ENCODE results near the gene DEFB123. TPM values are rescaled to one million over a fixed set of nuclear protein-coding genes. Genes with fewer than 3 reads are reported as not detected.
A peak's percentile ranks its signal among the peaks of the same experiment; 100 is the strongest.
"Not testable (repeated sequence)": the region's sequence is repeated elsewhere in the genome, so short reads cannot be mapped to it uniquely, and the experiment has no call there.

Gene DEFB123, protein sequence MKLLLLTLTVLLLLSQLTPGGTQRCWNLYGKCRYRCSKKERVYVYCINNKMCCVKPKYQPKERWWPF
- total RNA-seq (2014; rRNA removed; shearing (Covaris generic)), result not detected in 2 replicates

GRCh38 chr20:31440012-31440659 is at the start of gene DEFB123:
DEFB123 (plus strand) TSS chr20:31440632; CDS start chr20:31440699, 67 bp downstream.
- DNase-seq (ENCODE audit: low read depth), result no peak

GRCh38 chr20:31392836-31393235 is 47.6 kb upstream of the DEFB123 start:
- DNase-seq (ENCODE audit: low read depth), result no peak

DNA sequence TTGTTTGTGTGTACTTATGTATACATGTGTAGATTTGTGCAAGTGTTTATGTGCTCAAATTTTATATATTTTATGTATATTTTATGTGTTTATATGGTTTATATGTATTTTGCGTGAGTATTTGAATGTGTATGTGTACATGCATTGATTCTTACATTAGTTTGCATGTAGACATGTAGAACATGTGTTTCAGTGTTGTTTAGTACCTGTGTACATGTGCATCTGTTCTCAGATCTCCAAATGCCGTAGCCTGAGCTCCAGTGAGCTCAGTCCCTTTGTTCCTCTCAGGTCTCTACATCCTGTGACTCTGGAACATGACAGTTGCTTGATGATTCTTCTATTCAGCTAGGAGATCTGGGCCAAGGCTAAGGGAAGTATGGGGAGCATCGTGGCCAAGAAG is 45.5 kb upstream of the DEFB123 start:
- no peak for DNase-seq (ENCODE audit: low read depth)

DNA sequence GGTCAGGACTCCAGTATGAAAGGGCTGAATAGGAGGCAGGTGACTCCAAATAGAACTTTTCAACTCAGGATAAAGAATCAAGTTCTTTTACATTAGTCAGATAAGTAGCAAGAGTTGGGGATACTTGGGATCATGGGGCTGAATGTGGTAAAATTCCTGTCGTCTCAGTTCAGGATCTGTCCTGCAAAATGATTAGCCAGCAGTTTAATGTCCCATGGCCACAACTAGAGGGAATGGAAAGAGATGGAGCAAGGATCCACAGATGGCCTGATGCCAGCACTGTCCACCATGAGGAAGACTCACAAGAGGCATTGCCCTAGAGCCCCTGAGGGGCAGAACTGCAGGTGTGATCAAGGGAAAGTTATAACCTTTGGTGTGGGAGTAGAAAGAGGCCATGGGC is 36.5 kb upstream of the DEFB123 start:
- DNase-seq (ENCODE audit: low read depth), result no peak

DNA sequence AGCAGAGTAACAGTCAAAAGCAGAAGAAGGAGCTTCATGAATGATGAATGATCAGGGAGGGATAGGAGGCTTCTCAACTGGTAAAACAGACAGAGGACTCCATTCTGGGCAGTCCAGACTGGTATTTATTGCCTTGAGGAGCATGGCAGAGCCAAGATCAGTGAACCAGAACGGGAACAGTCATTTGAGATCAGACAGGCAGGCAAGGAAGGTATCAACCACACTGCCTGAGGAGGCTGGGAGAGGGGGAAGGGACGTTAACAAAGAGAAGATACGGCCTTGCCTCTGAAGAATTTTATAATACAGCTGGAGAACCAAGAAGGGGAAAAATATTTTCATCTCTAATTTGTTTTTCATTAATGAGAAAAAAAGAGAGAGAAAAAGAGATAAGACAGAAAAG is 34.3 kb upstream of the DEFB123 start, which contains the start of gene DEFB121:
DEFB121 (minus strand) TSS at position 101 of the 400 bp plus-strand sequence; CDS start at position 38, 63 bp downstream.
- DNase-seq (ENCODE audit: low read depth), result no peak

DNA sequence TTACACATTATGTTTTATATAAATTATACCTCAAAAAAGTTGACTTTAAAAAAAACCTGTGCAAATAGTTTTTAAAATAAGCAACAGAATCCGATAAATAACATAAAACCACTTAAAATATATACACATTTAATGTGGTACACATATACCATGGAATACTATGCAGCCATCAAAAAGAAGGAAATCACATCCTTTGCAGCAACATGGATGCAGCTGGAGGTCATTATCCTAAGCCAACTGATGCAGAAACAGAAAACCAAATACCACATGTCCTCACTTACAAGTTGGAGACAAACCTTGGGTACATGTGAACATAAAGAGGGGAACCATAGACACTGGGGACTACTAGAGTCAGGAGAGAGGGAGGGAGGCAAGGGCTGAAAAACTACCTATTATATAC is 30.4 kb upstream of the DEFB123 start:
- DNase-seq (ENCODE audit: low read depth), result no peak

DNA sequence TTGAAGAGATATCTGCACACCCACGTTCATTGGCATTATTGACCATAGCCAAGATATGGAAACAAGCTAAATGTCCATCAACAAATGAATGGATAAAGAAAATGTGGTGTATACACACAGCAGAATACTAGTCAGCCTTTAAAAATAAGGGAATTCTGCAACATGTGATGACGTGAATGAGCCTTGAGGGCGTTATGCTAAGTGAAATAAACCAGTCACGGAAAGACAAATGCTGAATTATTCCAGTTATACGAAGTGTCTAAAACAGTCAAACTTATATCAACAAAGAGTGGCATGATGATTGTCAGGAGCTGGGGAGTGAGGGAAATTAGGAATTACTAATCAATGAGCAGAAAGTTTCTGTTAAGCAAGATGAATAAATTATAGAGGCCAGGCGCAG is 26.1 kb upstream of the DEFB123 start:
- no peak for DNase-seq (ENCODE audit: low read depth)

DNA sequence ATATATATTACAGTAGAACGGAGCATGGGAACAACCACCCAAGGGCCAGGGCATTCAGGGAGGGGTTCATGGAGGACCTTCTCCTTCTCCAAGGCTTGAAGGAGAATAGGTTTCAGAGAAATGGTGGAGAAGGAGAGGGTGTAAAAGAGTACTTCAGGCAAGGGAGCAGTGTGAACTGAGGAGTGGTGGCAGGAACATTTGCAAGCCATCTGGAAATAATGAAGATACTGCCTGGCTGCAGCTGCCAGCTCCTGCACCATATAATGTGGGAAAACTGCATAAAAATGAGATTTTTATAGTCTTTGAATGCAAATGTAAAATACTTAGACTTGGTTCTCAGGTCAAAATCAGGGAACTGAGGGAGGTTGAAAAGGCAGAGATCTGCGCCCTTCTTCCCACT is 24.8 kb upstream of the DEFB123 start:
- no peak for DNase-seq (ENCODE audit: low read depth)

GRCh38 chr20:31418307-31418706 is 22.1 kb upstream of the DEFB123 start:
- no peak for DNase-seq (ENCODE audit: low read depth)

DNA sequence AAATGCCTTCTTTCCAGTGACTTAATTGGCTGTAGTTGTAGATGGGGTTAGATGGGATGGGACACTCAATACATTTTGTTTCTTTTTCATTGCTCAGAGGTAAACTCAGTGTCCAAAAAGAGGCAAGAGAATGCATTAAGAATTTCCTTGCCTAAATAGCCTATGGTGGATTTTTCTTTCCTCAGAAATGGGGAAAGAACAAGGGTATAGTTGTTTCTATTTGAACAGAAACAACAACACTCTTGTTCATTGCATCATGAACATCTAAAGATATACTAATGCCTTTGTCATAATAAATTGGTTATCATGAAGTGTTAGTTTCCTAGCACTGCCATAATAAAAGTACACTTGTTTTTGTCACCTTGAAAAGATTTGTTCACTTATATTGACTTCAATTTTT is 14.6 kb upstream of the DEFB123 start:
- DNase-seq (ENCODE audit: low read depth), result no peak

DNA sequence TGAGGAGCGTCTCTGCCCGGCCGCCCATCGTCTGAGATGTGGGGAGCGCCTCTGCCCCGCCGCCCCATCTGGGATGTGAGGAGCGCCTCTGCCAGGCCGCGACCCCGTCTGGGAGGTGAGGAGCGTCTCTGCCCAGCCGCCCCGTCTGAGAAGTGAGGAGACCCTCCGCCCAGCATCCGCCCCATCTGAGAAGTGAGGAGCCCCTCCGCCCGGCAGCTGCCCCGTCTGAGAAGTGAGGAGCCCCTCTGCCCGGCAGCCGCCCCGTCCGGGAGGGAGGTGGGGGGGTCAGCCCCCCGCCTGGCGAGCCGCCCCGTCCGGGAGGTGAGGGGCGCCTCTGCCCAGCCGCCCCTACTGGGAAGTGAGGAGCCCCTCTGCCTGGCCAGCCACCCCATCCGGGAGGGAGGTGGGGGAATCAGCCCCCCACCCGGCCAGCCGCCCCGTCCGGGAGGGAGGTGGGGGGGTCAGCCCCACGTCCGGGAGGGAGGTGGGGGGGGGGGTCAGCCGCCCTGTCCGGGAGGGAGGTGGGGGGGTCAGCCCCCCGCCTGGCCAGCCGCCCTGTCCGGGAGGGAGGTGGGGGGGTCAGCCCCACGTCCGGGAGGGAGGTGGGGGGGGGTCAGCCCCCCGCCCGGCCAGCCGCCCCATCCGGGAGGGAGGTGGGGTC is 13.4 kb upstream of the DEFB123 start:
- not testable (repeated sequence) for DNase-seq (ENCODE audit: low read depth)

DNA sequence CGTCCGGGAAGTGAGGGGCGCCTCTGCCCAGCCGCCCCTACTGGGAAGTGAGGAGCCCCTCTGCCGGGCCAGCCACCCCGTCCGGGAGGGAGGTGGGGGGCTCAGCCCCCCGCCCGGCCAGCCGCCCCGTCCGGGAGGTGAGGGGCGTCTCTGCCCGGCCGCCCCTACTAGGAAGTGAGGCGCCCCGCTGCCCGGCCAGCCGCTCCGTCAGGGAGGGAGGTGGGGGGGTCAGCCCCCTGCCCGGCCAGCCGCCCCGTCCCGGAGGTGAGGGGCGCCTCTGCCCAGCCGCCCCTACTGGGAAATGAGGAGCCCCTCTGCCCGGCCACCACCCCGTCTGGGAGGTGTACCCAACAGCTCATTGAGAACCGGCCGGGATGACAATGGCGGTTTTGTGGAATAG is 12.9 kb upstream of the DEFB123 start:
- DNase-seq (ENCODE audit: low read depth), result not testable (repeated sequence)

DNA sequence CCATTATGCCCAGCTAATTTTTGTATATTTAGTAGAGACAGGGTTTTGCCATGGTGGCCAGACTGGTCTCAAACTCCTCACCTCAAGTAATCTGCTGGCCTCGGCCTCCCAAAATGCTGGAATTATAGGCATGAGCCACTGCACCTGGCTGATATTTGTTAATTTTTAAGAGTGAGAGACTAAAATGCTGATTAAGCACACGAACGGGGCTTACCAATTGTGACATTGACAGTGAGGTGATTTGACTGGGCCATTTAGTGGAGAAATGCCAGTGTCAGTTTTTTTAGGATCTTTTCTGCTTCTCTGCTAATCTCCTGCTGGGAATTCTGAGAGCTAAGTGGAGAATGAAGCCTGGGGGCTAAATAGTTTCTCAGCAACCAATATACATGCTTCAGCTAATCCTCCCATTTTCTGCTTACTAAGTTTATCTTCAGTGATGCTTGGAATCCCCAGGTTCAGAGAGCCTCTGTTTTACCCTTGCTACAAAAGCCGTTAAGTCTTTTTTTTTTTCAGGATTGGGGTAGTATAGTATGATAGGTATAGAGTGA is 9.8 kb upstream of the DEFB123 start:
- DNase-seq (ENCODE audit: low read depth), result peak; percentile 39

DNA sequence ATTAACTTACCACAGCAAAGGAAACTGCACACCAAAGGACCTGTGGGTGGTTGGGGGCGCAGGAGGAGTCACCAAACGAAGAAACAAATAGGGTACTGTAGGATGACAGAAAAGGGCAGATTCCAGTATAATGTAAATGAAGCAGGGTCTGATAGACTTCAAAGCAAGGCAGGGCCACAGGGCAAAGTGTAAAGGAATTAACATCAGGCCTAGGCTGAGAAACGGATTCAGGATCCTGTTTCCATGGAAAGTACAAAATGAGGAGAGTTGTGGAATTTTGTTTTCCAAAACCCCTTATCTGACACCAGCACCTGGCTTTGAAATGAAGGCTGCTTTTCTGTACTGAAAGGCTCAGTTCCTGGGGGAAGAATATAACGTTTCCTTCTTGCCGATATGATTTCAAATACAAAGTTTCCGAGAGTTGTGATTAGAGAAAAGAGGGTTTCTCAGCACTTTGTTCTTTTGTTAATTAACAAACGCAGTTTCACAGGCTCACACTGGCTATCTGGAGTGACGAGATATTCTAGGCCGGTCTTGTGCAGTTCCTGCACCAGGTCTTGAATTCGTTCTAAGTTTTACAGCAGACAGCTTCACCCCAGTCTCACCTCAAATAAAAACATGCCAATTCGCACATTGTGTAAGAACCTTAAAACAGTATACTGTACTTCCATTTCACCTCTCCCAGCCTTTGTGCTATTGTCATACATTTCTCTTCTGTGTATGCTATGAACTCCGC is 5.8 kb downstream of the DEFB123 start:
- DNase-seq (ENCODE audit: low read depth), result no peak

DNA sequence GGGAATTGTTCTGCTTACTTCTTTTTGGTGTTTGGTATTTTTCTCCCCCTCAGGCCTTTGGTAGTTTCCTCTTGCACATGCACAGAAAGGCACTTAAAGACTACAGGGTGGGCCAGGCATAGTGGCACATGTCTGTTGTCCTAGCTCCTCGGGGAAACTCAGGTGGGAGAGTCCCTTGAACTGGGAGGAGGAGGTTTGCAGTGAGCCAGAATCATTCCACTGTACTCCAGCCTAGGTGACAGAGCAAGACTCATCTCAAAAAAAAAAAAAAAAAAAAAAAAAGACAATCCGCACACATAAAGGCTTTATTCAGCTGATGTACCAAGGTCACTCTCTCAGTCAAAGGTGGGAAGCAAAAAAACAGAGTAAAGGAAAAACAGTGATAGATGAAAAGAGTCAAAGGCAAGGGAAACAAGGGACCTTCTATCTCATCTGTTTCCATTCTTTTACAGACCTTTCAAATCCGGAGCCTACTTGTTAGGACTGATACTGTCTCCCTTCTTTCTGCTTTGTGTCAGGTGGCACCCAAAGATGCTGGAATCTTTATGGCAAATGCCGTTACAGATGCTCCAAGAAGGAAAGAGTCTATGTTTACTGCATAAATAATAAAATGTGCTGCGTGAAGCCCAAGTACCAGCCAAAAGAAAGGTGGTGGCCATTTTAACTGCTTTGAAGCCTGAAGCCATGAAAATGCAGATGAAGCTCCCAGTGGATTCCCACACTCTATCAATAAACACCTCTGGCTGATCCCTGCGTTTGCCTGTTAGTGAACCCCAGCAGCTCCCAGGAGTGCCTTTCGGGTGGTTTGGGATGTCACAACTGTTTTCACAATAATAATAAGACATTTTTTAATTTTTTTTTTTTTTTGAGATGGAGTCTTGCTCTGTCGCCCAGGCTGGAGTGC is 9.3 kb downstream of the DEFB123 start:
- no peak for DNase-seq (ENCODE audit: low read depth)

GRCh38 chr20:31452575-31452974 is 12.1 kb downstream of the DEFB123 start:
- DNase-seq (ENCODE audit: low read depth), result peak; percentile 34

DNA sequence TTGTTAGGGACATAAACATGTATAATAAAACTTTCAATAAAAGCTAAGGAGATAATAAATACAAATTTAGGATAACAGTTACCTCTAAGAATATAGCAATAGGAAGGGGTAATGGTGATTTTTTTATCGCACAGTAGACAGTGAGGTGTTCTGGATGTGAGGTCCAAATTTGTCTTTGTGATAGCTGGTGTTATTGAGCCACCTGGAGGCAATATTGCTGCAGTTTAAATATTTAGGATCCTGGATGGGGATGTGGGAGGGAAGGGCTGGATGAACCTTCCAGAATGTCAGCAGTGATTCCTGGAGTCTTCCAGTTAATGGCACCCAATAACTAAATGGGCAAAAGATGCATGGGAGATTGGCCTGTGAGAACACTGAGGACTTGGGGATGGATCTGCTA is 13.9 kb downstream of the DEFB123 start:
- DNase-seq (ENCODE audit: low read depth), result peak; percentile 27

DNA sequence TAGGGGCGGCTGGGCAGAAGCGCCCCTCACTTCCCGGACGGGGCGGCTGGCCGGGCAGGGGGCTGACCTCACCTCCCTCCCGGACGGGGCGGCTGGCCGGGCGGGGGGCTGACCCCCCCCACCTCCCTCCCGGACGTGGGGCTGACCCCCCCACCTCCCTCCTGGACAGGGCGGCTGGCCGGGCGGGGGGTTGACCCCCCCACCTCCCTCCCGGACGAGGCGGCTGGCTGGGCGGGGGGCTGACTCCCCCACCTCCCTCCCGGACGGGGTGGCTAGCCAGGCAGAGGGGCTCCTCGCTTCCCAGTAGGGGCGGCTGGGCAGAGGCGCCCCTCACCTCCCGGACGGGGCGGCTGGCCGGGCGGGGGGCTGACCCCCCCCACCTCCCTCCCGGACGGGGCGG is 30.5 kb downstream of the DEFB123 start:
- not testable (repeated sequence) for DNase-seq (ENCODE audit: low read depth)

GRCh38 chr20:31472395-31473330 is 32.2 kb downstream of the DEFB123 start:
- peak; percentile 24 for DNase-seq (ENCODE audit: low read depth)
